ENCODE measurements around the gene SLC23A2.

DNA sequence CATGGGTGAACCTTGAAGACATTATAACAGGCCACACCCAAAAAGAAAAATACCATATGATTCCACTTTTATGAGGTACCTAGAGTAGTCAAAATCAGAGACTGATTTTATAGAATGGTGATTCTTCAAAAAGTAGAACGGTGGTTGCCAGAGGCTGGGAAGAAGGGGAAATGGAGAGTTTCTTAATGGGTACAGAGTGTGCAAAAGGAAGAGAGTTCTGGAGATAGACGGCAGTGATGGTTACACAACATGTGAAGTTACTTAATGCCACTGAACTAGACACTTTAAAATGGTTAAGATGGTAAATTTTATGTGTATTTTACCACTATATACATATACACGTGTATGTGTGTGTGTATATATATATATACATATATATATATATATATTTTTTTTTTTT is 198.8 kb downstream of the SLC23A2 start:
- TF ChIP-seq, protein P1, sequence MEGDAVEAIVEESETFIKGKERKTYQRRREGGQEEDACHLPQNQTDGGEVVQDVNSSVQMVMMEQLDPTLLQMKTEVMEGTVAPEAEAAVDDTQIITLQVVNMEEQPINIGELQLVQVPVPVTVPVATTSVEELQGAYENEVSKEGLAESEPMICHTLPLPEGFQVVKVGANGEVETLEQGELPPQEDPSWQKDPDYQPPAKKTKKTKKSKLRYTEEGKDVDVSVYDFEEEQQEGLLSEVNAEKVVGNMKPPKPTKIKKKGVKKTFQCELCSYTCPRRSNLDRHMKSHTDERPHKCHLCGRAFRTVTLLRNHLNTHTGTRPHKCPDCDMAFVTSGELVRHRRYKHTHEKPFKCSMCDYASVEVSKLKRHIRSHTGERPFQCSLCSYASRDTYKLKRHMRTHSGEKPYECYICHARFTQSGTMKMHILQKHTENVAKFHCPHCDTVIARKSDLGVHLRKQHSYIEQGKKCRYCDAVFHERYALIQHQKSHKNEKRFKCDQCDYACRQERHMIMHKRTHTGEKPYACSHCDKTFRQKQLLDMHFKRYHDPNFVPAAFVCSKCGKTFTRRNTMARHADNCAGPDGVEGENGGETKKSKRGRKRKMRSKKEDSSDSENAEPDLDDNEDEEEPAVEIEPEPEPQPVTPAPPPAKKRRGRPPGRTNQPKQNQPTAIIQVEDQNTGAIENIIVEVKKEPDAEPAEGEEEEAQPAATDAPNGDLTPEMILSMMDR (IDR thresholded peaks at IDR 0.05; ENCODE audit: low read depth, low read length, poor library complexity, severe bottlenecking) = no peak
- no peak for TF ChIP-seq EZH2phosphoT487 (IDR thresholded peaks at IDR 0.05; ENCODE audit: borderline replicate concordance, low read length)
